Activated CD8-positive, alpha-beta memory T cell treated with anti-CD3 and anti-CD28 coated beads, Interleukin-2, amount 50 U/mL, for 1 hour (primary cell): ENCODE data around the gene NRIP2.
A peak's percentile ranks its signal among the peaks of the same experiment; 100 is the strongest.

Experiments used
- DNase-seq: peaks from one replicate; pipeline ENCODE4 v3.0.0-alpha.2; 2020; ENCODE audit errors: extremely low read depth

The NRIP2 gene

DNA sequence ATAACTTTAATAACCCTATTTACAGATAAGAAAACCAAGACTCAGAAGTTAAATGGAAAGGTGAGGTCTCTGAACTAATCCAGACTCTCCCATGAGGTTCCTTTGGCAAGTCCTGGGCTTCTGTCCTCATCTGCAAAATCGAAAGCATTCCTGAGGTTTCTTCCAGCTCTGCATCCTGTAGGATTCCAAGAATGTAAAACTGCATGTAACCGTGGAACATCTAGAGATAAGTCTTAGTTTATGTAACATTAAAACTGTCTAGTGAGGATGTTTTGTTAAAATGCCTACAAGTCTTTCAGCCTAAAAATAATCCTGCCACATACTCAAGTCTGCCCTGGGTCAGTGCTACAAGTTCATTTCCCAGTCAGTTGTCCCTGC, 29.7 kb downstream of the NRIP2 start:
- DNase-seq: no peak

DNA sequence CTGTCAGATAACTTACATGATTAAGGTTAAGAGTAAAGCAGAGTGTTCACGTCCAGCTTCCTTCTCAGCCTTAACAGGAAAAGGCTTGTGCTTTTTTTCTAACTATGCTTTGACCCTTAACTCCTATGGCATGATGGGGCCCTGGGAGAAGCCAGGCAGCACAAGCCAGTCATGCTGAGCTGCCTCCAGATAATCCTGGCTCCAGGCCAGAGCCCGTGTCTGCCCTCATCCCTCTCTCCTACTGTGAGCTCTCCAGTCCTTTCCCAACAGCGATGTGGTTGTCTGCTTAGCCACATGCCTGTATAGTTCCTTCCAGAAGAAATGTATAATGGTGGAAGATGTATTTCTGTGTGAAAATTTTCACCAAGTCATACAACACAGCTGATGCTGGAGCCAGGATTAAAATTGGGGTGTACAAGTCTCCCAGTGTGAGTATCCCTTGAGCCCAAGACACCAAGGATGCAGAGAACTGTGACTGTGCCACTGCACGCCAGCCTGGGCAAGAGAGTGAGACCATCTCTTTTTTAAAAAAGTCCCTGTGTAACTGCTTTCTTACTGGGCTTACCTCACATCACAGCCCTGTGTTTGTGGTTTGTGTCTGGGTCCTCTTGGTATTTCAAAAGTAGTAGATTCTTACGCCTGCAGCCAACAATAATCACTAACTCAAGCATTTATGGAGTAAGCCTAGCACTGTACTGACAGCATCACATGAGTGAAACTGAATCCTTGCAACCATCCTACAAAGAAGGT, 30.3 kb downstream of the NRIP2 start:
- no peak for DNase-seq

DNA sequence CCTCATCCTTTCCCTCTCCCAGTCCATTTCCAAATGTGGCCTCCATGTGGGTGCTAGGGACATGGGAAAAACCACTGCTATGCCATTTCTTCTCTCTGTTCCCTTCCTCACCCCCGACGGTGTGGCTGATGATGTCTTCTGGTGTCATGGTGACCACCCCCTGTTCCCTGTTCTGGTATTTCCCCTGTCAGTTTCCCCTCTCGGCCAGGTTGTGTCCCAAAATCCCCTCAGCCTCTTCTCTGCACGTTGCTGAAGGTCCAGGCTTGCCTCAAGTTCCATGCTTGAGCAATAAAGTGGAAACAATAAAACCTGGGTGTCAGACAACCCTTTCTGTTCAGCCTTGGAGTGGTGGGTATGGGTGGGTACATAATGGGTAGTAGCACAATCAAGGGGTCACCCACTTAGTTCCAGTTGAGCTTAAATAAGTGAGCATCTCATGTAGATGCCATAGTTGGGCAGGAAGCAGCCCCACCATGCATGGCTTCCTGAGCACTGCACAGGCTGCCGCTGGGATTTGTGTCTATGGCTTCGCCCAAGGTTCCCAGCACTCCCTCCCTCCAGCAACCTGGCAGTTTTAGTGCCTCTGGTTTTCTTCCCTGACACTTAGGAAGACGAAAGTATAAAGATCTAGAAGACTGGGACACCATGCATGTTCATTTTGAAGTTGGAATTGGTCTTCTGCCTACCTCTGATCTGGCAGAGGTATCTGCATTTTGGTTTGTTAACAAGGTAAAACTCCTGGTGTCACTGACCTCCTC, 31.0 kb downstream of the NRIP2 start:
- DNase-seq: no peak

DNA sequence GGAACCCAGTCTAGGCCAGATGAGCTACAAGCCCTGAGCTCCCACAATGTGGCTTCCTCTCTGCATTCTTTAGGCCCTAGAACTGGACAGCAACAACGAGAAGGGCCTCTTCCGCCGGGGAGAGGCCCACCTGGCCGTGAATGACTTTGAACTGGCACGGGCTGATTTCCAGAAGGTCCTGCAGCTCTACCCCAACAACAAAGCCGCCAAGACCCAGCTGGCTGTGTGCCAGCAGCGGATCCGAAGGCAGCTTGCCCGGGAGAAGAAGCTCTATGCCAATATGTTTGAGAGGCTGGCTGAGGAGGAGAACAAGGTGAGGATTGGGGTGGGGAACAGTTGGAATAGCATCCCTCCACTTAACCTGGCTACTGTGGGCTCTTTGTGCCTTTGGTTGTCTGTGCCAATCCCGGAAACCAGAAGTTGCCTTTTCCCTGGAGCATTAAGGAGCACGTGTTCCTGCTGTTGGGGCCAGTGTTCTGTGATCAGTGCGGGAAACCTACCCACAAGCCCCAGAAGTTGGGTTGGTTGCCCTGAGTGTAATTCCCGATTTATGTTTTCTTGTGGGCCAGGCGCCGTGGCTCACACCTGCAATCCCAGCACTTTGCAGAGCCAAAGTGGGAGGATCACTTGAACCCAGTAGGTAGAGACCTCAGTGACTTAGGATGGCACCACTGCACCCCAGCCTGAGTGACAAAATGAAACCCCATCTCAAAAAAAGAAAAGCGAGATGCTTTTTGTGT, 33.6 kb downstream of the NRIP2 start:
- DNase-seq: no peak

DNA sequence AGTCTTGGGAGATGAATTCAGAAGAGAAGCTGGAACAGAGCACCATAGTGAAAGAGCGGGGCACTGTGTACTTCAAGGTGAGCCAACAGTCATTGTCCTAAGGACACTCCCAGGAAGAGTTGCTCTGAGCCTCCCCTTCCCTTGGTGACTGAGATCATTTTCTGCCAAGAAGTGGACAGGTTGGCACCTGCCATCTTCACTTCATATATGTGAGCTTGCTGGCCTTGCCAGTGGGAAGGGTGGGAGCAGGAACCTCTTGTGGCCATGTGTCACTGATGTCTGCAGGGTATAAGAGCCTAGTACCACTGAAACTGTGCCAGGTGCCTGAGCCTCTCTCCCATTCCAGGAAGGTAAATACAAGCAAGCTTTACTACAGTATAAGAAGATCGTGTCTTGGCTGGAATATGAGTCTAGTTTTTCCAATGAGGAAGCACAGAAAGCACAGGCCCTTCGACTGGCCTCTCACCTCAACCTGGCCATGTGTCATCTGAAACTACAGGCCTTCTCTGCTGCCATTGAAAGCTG, 34.7 kb downstream of the NRIP2 start:
- DNase-seq: no peak

DNA sequence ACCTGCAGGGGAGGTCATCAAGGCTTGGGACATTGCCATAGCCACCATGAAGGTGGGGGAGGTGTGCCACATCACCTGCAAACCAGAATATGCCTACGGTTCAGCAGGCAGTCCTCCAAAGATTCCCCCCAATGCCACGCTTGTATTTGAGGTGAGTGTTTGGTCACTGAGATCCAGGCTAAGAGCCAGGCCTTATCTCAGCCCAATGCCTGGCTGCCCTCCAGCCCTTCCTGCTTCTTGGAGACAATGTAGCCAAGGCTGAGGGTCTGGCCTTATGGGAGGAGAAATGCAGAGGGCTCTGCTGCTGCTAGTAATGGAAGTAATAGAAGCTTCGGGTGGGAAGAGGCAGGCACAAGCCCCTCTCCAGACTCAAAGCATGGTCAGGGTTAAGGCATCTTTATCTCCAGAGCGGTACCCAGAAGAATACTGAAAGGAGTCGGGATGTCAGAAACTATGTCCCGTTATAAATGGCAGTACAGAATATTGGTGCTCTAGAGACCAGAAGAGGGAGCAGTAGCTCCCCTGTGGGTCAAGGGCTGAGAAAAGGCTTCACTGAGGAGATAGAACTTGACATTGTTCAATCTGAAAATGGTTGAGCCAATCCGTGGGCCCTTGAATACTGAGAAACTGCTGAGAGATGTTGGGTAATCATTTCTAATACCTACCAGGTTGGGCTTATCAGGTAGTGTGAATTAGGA, 37.0 kb downstream of the NRIP2 start:
- DNase-seq: no peak

DNA sequence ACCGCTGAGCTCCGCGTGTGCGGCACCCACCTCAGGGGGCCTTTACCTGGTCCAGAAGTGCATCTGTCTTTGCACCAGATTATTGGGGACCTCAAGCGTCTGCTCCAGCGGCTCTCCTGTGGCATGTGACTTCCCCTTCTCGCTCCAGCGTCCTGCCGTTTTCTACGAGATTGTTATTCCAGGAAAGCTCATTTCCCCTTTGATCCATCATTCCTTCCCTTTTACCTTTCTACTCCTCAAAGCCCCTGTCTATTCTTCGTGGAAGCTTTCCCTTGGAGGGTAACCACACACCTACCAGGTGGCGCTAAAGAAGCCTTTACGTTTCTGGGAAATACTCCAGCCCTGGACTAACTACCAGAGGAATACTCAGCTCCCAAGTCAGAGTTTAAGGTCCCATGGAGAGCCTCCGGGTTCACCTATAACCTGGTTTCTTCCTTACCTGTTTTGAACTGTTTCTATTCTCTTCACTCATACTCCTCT, 38.6 kb downstream of the NRIP2 start:
- DNase-seq: no peak

DNA sequence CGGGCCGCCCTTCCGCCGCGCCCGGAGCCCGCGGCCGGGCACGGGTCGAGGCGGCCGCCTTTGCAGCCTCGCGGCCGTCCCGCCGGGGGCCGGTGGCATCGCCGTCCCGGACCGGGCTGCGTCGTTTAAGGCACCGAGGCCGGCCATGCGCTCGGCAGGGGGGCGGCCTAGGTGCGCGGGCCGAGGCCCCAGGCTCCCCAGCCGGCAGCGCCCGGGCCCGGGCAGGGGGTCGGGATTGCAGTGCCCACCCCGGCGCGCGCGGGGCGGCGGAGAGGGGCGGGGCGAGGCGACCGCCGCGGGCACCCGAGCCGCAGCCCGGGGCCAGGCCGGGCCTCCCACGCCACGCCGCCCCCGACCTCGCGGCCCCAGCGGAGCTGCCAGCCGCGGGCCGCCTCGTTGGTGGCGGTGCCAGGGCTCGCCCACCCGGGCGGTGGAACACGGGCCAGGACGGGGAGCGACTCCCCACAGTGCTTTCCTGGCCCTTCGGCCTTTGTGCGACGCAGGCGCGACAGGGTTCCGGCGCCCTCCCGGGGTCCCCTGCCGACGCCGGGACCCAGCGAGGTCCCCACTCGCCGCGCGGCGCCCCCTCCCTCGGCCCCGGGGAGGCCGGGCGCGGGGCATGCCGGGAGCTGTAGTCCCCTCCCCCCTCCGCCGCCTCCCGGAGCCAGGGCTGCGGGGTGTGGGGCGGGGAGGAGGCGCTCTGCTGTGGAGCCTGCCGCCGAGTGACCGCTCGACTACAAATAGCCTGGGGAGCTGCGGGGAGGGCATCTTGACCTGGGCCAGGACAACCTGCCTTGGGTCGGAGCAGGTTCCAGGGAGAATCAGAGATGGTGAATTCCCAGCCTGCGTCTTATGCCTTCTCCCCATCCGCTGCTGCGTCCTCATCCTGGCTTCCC, 39.3 kb downstream of the NRIP2 start:
- DNase-seq: no peak

DNA sequence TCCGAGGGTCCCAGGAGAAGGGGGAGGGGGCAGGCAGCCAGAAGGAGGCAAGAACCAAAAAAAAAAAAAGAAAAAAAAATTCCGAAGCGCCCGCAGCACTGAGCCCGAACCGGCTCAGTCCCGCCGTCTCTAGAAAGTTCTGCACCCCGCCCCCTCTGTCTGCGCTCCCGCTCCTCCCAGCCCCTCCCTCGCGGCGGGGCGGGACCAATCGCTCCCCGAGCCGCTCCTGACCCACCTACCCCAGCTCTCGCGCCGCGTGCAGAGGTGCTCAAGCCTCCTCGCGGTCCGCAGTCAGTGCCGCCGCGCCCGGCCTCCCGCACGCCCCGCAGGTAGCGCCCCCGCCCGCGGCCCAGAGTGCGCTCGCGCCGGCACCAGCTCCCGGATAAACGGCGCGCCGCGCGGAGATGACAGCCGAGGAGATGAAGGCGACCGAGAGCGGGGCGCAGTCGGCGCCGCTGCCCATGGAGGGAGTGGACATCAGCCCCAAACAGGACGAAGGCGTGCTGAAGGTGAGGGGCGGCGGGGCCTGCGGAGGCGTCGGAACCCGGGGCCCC, 40.0 kb downstream of the NRIP2 start, which contains the start of gene FKBP4:
Gene FKBP4, plus strand, starts transcription at position 235 of the 554 bp plus-strand sequence. Its CDS starts 170 bp downstream, at position 405.
- DNase-seq: peak; percentile 64

DNA sequence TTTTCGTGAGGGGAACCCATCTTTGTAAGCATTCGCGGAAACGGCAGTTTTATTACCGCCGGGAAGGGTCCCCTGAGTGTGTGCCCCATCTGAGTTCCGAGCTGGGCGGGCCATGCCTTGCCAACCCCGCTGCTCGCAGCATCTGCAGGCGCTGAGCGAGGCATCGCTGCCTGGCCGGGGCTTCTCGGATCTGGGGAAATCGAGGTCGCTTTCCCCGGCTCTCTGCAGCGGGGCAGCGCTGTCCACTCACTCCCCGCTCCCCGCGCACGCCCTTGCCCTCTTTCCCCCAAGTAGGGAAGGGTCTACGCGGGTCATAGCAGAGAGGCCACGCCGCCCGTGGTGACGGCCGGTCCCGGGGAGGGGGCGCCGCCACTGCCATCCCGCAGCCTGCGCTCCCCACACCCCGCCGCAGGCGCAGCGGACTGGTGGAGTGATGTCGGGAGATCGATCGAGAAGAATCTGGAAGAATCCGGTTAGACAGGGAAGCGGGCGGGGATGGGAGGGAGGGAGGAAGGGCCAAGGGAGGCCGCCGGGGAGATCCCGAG, 40.6 kb downstream of the NRIP2 start:
- DNase-seq: no peak

DNA sequence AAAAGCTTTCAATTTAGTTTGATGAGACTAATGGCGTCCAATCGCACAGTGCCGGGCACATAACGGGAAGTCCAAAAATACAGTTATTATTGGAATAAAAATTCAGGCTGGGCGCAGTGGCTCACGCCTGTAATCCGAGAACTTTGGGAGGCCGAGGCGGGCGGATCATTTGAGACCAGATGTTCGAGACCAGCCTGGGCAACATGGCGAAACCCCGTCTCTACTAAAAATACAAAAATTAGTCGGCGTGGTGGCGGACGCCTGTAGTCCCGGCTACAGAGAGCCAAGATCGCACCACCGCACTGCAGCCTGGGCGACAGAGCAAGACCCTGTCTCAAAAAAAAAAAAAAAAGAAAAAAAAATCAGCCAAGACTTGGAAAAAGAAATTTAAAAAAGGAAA, 41.3 kb downstream of the NRIP2 start:
- DNase-seq: no peak

DNA sequence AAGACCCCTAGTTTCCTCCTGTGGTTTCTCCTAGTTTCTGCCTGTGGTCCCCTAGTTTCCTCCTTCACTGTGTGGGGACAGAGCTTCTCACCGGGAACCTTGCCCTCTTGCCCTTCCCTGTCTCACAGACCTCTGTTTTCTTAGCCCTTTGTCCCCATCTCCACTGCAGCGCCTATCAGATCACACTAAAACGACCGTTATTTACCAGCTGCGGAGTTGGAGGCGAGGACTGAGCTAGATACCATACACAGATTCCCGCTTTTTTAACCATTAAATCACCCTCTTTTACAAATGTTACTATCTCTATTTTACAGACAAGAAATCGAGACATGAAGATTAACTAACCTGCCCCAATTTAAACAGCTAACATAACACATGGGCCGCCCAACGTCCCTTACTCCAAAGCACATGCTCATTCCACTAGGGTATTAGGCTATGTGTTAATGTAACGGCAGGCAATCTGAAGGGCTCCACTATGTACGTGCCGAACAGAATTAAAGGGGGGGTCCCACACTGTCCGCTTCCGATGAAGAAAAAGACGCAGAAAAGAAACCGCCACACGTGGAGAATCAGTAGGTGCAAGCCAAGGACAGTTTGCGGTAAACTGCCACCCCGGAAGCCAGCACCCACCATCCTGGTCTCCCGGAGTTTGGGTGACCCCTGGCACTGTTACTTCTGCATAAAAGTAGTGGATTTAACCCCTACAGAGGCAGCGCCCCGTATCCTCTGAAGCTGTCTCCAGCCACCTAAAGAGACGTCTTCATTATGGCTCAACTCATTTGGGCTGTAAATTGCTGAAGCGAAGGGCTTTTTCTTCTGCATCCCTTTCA, 41.9 kb downstream of the NRIP2 start:
- DNase-seq: no peak

DNA sequence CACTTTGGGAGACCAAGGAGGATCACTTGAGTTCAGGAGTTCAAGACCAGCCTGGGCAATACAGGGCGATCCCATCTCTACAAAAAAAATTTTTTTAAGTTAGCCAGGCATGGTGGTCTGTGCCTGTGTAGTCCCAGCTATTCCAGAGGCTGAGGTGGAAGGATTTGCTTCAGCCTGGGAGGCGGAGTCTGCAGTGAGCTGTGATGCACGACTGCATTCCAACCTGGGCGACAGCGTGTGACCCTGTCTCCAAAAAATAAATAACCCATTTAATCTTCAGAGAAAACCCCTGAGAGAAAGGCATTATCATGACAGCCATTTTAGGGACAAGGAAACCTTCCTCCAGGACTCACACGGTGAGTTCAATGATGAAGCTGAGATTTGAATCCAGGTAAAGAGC, 43.7 kb downstream of the NRIP2 start:
- DNase-seq: no peak

DNA sequence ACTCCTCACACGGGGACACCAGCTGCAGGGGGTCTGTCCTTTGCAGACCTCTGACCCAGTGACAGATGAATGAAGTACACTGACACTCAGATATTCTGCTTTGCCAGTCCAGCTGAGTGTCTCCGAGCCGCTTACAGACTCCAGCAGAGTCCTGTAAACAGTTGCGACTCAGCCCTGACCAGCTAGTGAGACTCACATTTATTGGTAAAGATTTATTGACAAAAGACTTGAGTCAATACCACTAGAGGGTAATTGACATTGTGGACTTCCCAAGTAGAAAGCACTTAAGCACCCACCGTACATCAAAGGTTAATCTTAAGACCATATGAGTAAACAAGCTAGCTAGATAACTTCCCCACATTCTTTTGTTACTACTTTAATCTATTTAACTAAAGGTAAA, 49.8 kb downstream of the NRIP2 start:
- DNase-seq: no peak

DNA sequence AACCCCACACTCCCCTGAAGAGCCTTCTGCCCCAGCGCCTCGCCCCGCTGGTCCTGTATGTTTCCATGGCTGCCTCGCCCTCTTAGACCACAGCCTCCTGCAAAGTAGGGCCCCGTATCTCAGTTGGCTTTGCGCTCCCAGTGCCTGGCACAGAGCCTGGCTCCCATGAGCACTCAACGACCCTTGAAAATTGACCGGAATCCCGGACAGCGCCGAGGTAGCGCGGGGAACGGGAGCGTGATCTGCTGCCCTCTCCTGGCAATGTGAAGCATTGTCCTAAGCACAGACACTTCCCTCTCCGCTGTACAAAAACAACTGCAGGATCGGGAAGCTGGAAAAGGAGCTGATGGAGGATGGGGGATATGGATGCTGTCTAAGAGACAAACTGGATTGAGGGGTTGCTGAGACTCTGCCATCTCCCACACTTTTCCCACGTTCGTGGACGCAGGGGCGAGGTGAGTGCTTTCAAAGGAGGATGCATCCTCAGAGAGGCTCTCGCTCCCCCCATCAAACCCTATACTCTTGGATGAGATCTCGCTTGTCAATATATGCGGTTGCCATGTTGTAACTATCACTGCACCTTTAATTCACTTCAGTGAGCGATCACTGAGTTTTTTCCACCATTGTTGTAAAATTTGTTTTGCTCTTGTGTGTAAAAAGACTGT, 50.8 kb downstream of the NRIP2 start:
- no peak for DNase-seq

DNA sequence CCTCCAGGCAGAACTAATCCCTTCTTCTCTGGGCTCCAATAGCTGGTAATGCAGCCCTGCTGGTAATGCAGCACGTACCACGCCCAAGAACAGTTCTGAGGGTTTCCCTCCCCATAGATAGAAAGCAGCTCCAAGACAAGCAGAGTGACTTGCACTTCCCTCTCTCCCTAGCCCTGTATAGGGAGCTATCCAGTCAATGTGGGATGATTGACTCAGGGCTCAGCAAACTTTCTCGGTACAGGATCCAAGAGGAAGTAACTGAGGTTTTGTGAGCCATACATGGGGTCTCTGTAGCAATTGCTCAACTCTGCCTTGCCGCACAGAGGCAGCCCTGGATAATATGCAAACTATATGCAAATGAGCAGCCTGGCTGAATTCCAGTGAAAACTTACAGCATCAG, 55.6 kb downstream of the NRIP2 start:
- no peak for DNase-seq

DNA sequence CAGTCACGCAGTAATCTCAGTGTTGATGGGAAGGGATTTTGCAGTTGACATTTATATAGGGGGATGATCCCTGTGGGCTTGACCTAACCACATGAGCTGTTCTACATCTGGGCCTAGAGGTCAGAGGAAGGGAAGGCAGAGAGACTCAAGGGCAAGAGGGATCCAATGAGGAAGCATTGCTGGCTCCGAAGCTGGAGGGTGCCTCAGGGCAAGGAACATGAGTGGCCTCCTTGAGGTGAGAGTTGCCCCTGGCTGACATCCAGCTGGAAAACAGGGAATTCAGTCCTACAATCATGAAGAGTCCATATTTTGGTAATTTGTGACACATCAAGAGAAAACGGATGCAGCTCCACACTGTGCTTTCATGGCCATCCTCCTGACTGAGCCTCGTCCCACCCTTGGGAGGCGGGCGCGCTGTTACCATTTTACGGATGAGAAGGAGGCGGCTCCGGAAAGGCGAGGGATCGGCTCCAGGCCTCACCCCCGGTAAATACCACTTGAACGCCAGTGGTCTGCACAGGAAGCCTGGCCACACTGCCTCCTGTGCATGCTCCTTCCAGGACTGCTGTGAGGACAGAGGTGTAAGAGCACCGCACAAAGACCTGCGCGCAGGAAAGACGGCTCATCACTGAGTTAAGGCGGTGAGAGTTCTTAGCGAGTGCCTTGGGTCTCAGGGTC, 58.6 kb downstream of the NRIP2 start:
- no peak for DNase-seq

DNA sequence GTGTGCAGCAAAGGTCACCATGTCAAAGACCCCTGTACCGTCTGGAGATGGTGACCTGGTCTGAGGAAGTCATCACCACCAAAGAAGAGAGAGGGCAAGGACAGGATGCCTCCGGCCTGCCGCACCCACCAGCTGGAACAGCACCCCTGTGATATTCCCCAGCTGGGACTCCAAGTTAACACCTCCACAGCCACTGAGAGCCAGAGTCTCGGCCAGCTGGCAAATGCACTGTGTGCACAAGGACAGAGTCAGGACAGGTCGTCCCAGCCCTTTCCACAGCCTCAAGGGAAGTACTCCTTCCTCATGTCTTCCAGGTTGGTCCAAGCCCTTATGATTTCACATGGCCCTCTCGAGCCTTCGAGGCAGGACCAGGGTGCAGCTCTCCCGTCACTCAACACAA, 59.4 kb downstream of the NRIP2 start:
- no peak for DNase-seq
